ENCODE results near the gene ZNF717.
"Not testable (repeated sequence)": the region's sequence is repeated elsewhere in the genome, so short reads cannot be mapped to it uniquely, and the experiment has no call there.

ZNF717 gene

DNA sequence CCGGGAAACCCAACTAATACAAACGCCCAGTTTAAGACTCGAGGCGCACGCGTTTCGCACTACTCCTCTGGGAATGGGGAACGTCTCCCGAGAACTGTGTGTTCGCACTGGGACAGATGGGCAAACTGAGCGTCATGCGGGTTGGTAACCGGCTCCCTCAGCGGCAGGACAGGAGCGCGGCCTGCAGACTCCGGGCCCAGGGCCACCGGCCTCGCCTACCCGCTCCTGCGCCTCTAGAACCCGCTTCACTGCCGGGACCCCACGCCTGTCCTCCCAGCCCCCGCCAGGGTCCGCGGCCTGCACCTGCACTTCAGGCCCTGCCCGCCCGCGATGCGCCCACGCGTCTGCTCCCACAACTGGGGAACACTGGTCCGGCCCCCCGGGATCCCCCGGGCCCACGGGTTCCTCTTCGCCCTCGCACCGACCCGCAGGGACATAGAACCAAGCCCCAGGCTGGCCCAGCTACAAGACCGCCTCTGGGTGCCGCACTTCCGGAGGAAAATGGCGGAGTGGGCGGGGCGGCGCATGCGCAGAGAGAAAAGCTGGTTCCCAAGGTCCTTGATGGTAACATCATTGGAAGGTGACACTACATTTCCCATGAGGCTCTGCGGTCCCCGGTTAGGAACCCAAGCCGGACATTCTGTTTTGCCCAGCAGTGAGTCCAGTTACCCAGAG is at the start of gene ZNF717:
ZNF717 (minus strand) TSS at position 469 of the 675 bp plus-strand sequence. CDS start 2,187 bp downstream, outside the sequence.
- DNase-seq (ENCODE audit: low read depth in 2 of 2, low spot score in 1 of 2): peak; percentile 84 to 94

DNA sequence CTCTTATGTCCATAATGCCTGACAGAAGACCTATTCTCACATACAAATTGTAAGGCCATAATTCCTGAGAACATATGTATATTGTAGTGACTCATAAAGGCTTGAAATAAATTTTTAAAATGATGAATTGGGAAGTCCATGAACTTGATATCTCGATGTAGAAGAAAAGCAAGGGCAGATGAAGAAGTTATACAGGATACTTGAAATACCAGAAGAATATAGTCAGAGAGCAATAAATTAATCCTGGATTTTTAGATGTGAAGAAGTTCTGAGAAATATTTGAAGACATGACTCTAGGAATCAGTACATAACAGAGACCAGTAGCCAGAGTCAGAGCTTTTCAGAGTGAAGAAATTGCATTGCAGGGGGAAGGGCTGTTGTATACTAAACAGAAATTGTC is 45.7 kb upstream of the ZNF717 start:
- DNase-seq (ENCODE audit: low read depth in 2 of 2, low spot score in 1 of 2): not testable (repeated sequence)

DNA sequence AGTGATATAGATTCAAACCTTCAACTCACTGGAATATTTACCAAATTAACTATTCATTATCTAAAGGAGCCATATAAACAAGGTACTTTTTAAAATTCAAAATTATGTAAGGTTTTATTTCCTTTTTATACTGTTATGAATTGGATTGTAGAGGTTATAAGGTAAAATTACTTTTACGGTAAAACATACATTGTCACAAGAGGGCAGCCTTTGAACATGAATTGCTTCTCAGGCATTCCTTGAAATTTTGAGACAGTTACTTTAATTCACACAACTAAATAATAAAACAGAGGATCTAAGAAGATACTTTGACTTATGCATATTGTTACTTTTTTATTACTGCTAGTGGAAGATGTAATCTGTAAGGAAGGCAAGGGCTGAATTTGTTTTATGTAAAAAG is 32.7 kb upstream of the ZNF717 start:
- not testable (repeated sequence) for DNase-seq (ENCODE audit: low read depth in 2 of 2, low spot score in 1 of 2)

DNA sequence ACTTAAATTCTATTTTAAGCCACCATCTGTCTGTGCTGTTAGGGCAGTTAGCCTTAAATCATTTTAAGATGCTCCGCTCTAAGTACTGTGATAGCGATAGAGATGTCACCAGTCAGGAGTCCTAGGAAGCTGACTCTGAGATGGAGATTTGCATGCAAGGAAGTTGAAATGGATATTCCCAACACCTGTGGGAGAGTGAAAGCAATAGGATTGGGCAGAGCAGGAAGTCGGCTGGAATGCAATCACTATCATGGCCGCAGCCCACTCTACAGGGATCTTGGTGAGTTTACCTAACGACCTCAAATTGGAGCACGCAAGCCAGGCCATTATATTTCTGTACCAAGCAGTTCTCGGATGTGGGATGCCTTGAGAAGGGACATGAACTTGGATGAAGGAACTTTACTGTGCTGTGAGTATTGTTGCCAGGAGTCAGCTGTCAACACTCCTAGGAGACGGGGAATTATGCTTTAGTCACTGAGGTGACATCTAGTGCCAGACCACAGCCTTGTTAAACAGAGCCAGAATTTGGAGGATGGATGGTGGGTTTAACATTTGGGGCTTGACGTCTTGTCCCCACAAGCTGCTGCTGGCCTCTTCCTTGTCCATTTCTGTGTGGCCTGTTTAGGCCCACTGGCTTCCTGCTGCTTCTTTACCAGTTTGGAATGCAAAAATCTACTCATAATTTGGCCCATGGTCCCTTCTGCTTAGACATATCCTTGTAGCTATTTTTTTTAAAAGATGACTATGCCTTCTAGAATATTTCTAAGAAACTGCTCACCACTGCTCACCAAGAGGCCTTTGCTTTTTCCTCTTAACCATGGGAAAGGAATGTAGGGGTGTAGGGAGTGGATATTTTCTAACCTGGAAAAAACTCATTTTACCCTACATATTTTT is 31.2 kb upstream of the ZNF717 start:
- not testable (repeated sequence) for DNase-seq (ENCODE audit: low read depth in 2 of 2, low spot score in 1 of 2)

DNA sequence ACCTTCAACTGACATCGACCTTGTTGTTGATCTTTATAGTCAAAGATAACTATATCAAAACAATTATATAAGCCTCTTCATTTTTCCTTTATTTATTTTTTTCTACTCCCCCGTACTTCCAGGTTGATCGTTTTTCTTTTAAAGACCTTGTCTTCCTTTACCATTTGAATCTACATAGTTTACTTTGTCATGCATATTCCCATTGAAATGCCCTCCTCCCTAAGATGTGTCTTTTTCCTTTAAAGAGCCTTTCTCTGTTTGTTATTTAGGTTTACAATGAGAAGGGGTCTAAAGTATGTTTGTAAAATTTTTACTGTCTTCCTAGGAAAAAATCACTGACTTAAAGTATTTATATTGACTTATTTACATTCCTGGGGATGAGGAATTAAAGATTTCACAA is 29.4 kb upstream of the ZNF717 start:
- DNase-seq (ENCODE audit: low read depth in 2 of 2, low spot score in 1 of 2): no peak

DNA sequence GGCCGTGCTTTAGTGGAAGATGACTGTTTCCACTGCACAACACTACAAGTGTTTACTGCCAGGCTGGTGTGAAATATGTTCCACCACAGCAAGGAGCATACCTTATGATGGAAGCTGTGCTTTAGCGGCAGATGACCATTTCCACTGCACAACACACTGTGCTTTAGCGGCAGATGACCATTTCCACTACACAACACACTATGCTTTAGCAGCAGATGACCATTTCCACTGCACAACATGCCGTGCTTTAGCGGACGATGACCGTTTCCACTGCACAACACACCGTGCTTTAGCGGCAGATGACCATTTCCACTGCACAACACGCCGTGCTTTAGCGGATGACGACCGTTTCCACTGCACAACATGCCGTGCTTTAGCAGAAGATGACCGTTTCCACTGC is 2.8 kb downstream of the ZNF717 start:
- no peak for DNase-seq (ENCODE audit: low read depth in 2 of 2, low spot score in 1 of 2)

DNA sequence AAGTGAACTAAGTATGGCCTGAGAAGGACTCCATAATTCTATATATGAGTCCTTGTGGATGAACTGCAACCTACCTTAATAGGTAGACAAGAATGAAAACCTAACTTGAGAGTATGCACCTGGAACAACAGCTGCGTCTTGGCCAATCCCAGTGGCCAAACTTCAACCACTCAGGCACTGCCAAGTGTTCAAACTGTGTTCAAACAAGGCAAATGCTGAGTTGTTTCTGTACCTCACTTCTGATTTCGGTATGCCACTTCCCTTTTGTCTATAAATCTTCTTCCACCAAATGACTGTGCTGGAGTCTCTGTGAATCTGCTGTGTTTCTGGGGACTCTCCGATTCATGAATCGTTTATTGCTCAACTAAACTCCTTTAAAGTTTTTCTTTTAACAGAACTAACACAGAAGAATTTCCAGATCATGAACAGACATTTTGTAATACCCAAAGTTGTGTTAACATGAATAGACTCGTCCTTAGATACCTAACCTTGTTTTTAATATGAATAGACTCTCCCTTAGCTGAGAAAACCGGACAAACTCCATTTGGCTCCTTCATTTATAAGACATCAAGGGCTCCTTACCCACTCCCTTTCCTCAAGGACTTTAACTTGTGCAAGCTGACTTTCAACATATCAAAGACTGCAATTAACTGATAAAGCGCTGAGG is 4.1 kb downstream of the ZNF717 start:
- DNase-seq (ENCODE audit: low read depth in 2 of 2, low spot score in 1 of 2): no peak

DNA sequence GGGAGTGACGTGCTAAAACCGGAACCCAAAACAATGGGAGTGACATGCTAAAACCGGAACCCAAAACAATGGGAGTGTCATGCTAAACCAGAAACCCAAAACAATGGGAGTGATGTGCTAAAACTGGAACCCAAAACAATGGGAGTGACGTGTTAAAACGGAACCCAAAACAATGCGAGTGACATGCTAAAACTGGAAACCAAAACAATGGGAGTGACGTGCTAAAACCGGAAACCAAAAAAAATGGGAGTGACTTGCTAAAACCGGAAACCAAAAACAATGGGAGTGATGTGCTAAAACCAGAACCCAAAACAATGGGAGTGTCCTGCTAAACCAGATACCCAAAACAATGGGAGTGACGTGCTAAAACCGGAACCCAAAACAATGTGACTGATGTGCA is 7.6 kb downstream of the ZNF717 start:
- DNase-seq (ENCODE audit: low read depth in 2 of 2, low spot score in 1 of 2): not testable (repeated sequence)

DNA sequence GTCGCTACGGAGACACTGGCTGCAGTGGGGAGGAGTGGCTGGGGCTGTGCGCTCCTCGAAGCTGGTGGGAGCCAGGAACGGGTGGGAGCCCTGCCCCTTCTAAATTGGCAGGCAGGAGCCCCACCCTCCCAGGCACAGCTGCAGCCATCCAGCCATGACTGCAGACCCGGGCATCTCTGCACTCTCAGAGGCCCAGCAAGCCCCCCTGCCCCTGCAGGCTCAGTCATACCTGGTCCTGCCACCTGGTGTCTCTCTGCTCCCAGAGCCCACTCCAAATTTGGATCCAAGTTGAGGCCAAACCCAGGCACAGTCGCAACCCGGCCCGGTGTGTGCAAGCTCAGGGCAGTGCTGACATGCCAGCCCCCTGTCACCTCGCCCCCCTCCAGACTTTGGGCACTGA is 13.7 kb downstream of the ZNF717 start:
- DNase-seq (ENCODE audit: low read depth in 2 of 2, low spot score in 1 of 2): not testable (repeated sequence)

DNA sequence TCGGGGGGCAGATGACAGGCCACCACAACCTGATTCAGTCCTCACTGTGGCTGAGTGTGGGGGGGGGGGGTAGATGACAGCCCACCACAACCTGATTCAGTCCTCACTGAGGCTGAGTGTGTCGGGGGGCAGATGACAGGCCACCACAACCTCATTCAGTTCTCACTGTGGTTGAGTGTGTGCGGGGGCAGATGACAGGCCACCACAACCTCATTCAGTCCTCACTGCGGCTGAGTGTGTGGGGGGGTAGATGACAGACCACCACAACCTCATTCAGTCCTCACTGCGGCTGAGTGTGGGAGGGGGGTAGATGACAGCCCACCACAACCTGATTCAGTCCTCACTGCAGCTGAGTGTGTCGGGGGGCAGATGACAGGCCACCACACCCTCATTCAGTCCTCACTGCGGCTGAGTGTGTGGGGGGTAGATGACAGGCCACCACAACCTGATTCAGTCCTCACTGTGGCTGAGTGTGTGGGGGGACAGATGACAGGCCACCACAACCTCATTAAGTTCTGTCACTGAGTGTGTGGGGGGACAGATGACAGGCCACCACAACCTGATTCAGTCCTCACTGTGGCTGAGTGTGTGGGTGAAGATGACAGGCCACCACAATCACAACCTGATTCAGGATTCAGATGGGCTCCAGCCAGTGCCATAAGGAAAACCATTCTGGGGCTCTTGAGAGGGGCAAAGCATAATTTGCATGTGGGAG is 16.9 kb downstream of the ZNF717 start:
- no peak for DNase-seq (ENCODE audit: low read depth in 2 of 2, low spot score in 1 of 2)

DNA sequence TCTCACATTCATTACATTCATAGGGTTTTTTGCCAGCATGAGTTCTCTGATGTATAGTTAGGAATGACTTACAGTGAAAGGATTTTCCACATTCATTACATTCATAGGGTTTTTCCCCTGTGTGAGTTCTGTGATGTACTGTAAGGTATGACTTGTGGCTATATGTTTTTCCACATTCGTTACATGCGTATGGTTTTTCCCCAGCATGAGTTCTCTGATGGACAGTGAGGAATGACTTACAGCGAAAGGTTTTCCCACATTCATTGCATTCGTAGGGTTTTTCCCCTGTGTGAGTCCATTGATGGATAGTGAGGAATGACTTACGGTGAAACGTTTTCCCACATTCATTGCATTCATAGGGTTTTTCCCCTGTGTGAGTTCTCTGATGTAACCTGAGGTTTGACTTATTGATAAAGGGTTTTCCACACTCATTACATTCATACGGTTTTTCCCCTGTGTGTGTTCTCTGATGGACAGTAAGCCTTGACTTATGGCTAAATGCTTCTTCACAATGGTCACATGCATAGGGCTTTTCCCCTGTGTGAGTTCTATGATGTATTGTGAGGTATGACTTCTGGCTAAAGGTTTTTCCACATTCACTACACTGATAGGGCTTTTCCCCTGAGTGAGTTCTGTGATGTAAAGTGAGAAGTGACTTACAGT is 47.4 kb downstream of the ZNF717 start:
- DNase-seq (ENCODE audit: low read depth in 2 of 2, low spot score in 1 of 2): no peak

DNA sequence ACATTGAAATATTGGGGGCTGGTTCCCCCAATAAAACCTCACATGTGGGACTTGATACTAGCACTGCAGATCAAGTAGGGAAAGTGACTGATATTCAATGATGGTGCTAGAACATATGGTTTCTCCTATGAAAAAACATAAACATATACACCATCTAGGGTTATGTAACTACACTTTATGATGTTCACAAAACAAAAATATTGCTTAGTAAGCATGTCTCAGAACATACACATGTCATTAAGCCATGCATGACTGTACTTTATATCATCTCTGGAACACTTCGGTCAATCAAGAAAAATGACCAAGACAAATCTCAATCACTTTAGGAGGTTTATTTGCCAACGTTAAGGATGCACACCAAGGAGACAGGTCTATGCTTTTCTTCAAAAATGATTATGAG is 57.4 kb downstream of the ZNF717 start:
- DNase-seq (ENCODE audit: low read depth in 2 of 2, low spot score in 1 of 2): no peak

DNA sequence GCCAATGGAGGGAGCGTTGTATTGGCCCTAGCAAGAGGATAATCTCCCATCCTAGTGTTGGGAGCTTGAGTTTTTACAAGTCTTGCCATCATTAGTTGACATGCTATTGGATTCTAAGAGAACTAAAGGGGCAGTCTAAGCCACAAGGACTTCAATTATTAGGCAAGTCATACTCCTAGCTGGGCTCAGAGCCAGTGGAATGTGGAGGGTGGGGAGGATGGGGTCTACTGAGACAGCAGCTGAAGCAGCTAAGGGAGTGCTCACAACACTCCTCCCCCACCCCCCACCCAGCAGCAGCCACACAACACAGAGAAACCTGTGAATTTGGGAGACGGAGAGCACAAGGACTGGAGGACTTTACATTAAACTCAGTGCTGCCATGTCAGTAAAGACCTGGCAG is 93.3 kb downstream of the ZNF717 start:
- DNase-seq (ENCODE audit: low read depth in 2 of 2, low spot score in 1 of 2): no peak

DNA sequence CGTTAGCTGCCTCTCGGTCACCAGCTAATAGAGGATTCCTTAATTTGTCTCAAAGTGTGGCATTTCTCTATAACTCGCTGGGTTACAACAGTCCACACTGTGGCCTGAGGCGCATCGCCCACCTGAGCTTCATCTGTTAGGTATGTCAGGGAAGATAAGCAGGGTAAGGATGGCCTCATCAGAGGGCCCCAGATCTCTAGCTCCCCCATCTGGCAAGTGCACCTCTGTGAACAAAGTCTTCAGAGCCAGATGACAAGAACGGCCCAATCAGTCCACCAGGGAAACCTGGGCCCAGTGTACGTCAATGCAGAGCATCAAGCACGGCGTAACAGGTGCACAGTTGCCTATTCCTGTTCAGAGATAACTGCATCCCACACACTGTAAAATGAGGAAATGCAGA is 98.0 kb downstream of the ZNF717 start:
- no peak for DNase-seq (ENCODE audit: low read depth in 2 of 2, low spot score in 1 of 2)

Measured in stimulated activated CD8-positive, alpha-beta memory T cell treated with anti-CD3 and anti-CD28 coated beads, Interleukin-4, amount 100 ng/mL, for 4 hours (primary cell).